WTC11 (cell line): ENCODE measurements around the gene MYL6B. TPM values are rescaled to one million over a fixed set of nuclear protein-coding genes. Genes with fewer than 3 reads are reported as not detected.
A peak's percentile ranks its signal among the peaks of the same experiment; 100 is the strongest.

Experiments
- ATAC-seq: fragments of 200-7000 bp; cut with Tn5 transposase; 2 replicates; pipeline ENCODE4 v1.10.0; 2021; ENCODE audit warnings: mild to moderate bottlenecking, moderate library complexity
- CTCF ChIA-PET: fragments of 300-600 bp; sonication (Branson Sonifier 250); formaldehyde crosslinking; loops from one replicate; lab custom pipeline; 2021; ENCODE audit warnings: antibody characterized with exemption; lab: Charles Lee
- POLR2A ChIA-PET: fragments of 350-600 bp; sonication (Branson Sonifier 250); formaldehyde crosslinking; loops from one replicate; lab custom pipeline; 2021; ENCODE audit warnings: antibody characterized with exemption; lab: Charles Lee
- DNase-seq: peaks from one replicate; pipeline ENCODE4 v3.0.0; 2021; ENCODE audit warnings: low spot score
- H3K27ac Mint-ChIP-seq: 2 replicates; pipeline ENCODE4 v1.8.0; 2021; ENCODE audit warnings: mixed read lengths
- H3K27me3 Mint-ChIP-seq: 2 replicates; pipeline ENCODE4 v1.8.0; 2021; ENCODE audit warnings: low read depth, mild to moderate bottlenecking, moderate library complexity, mixed read lengths
- H3K36me3 Mint-ChIP-seq: 2 replicates; pipeline ENCODE4 v1.8.0; 2021; ENCODE audit warnings: mixed read lengths
- H3K4me1 Mint-ChIP-seq: 2 replicates; pipeline ENCODE4 v1.8.0; 2022; ENCODE audit warnings: mixed read lengths
- H3K4me3 Mint-ChIP-seq: 2 replicates; pipeline ENCODE4 v1.8.0; 2021; ENCODE audit warnings: mild to moderate bottlenecking, moderate library complexity, mixed read lengths
- H3K9me3 Mint-ChIP-seq: 2 replicates; pipeline ENCODE4 v1.8.0; 2021; ENCODE audit warnings: mixed read lengths
- CREB1 ChIP-seq: sonication (generic); formaldehyde crosslinking; IDR thresholded peaks from 2 replicates; pipeline ENCODE4 v1.8.0; 2023; ENCODE audit warnings: mild to moderate bottlenecking, missing genetic modification reagents
- CTCF ChIP-seq: fragments of 200-600 bp; IDR thresholded peaks from 2 replicates; pipeline ENCODE4 v1.8.0; 2022; ENCODE audit warnings: antibody characterized with exemption
- E2F5 ChIP-seq: sonication (generic); formaldehyde crosslinking; IDR thresholded peaks from 2 replicates; pipeline ENCODE4 v1.8.1; 2022; ENCODE audit warnings: mild to moderate bottlenecking, moderate library complexity, missing genetic modification reagents
- FOXJ3 ChIP-seq: sonication (generic); formaldehyde crosslinking; IDR thresholded peaks from 2 replicates; pipeline ENCODE4 v1.9.0; 2021; ENCODE audit warnings: missing genetic modification reagents, mild to moderate bottlenecking, borderline replicate concordance
- GRHL2 ChIP-seq: fragments of 250-450 bp; sonication (Bioruptor Pico); IDR thresholded peaks from 2 replicates; pipeline ENCODE4 v1.8.0; 2022; ENCODE audit warnings: mild to moderate bottlenecking, moderate library complexity; ENCODE audit not compliant: insufficient replicate concordance, severe bottlenecking
- IRF2 ChIP-seq: sonication (generic); formaldehyde crosslinking; IDR thresholded peaks from 2 replicates; pipeline ENCODE4 v1.8.0; 2022; ENCODE audit warnings: low read depth, missing genetic modification reagents, borderline replicate concordance
- NR2C2 ChIP-seq: sonication (generic); formaldehyde crosslinking; IDR thresholded peaks from 2 replicates; pipeline ENCODE4 v1.8.0; 2022; ENCODE audit warnings: mild to moderate bottlenecking, missing genetic modification reagents
- TP53 ChIP-seq: sonication (generic); formaldehyde crosslinking; IDR thresholded peaks from 2 replicates; pipeline ENCODE4 v1.8.1; 2023; ENCODE audit warnings: mild to moderate bottlenecking, missing genetic modification reagents
- ZNF121 ChIP-seq: sonication (generic); formaldehyde crosslinking; IDR thresholded peaks from 2 replicates; pipeline ENCODE4 v1.8.0; 2023; ENCODE audit warnings: missing genetic modification reagents
- ZNF423 ChIP-seq: fragments of 250-450 bp; sonication (Bioruptor Pico); IDR thresholded peaks from 2 replicates; pipeline ENCODE4 v2.1.2; 2022; ENCODE audit warnings: mild to moderate bottlenecking, moderate library complexity
- ZNF532 ChIP-seq: fragments of 250-450 bp; sonication (Bioruptor Pico); IDR thresholded peaks from 2 replicates; pipeline ENCODE4 v1.9.0; 2021; ENCODE audit warnings: mild to moderate bottlenecking, borderline replicate concordance
- total RNA-seq: library from RNA; stranded (reverse); gene quantifications from 3 replicates; pipeline ENCODE4 v1.2.3, GENCODE V29; 2021
- TF ChIP-seq, protein P1 (sequence below): sonication (generic); formaldehyde crosslinking; IDR thresholded peaks from 2 replicates; pipeline ENCODE4 v1.8.0; 2022; ENCODE audit warnings: mild to moderate bottlenecking, missing genetic modification reagents
- TF ChIP-seq, protein P2 (sequence below): sonication (generic); formaldehyde crosslinking; IDR thresholded peaks from 2 replicates; pipeline ENCODE4 v1.8.0; 2023; ENCODE audit warnings: missing genetic modification reagents, mild to moderate bottlenecking, borderline replicate concordance
- TF ChIP-seq, protein P3 (sequence below): sonication (generic); formaldehyde crosslinking; IDR thresholded peaks from 2 replicates; pipeline ENCODE4 v1.8.0; 2023; ENCODE audit warnings: mild to moderate bottlenecking, missing genetic modification reagents

Gene MYL6B
- total RNA-seq, 1 experiment from 2014 or later = 173 TPM

DNA sequence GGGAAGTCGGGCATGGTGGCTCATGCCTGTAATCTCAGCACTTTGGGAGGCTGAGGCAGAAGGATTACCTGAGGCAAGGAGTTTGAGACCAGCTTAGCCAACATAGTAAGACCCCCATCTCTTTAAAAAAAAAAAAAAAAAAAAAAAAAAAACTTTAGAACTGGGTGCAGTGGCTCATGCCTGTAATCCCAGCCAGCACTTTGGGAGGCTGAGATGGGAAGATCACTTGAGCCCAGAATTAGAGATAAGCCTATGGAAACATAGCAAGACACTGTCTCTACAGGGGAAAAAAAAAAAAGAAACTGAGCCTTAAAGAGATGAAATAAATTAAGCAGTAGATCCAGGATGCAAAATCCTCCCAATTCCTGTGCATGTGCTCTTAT, 49.7 kb upstream of the MYL6B start:
- H3K36me3 Mint-ChIP-seq = peaks cover 56% of the 10 kb centered on the region
- no peak overlapping the region for H3K27ac Mint-ChIP-seq

More for the DNA sequence above, 49.7 kb upstream of the MYL6B start:
- ChIA-PET CTCF (interaction anchor here (2.1 kb wide), 1 partner anchor 18 kb away, joined by 7 read pairs; no protein-coding TSS in a partner anchor), POLR2A (no interaction called here)
- ATAC-seq (no peak), DNase-seq (no peak)
- H3K27me3 Mint-ChIP-seq = no peaks in the 10 kb centered on the region
- peaks cover 24% of the 10 kb centered on the region for H3K4me1 Mint-ChIP-seq
- peak overlapping the region; percentile 90; the same call in 1 of the 2 replicates for H3K4me3 Mint-ChIP-seq
- TF ChIP-seq CTCF (no peak), NR2C2 (CRISPR knock-in tag) (no peak), FOXJ3 (CRISPR knock-in tag) (no peak), IRF2 (CRISPR knock-in tag) (no peak), GRHL2 (CRISPR knock-in tag) (no peak), ZNF121 (CRISPR knock-in tag) (no peak), ZNF532 (no peak), E2F5 (CRISPR knock-in tag) (no peak), TP53 (CRISPR knock-in tag) (no peak), ZNF423 (CRISPR knock-in tag) (no peak), CREB1 (no peak)
- TF ChIP-seq, protein P1, sequence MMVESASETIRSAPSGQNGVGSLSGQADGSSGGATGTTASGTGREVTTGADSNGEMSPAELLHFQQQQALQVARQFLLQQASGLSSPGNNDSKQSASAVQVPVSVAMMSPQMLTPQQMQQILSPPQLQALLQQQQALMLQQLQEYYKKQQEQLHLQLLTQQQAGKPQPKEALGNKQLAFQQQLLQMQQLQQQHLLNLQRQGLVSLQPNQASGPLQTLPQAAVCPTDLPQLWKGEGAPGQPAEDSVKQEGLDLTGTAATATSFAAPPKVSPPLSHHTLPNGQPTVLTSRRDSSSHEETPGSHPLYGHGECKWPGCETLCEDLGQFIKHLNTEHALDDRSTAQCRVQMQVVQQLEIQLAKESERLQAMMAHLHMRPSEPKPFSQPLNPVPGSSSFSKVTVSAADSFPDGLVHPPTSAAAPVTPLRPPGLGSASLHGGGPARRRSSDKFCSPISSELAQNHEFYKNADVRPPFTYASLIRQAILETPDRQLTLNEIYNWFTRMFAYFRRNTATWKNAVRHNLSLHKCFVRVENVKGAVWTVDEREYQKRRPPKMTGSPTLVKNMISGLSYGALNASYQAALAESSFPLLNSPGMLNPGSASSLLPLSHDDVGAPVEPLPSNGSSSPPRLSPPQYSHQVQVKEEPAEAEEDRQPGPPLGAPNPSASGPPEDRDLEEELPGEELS (CRISPR knock-in tag) = no peak
- TF ChIP-seq, protein P2, sequence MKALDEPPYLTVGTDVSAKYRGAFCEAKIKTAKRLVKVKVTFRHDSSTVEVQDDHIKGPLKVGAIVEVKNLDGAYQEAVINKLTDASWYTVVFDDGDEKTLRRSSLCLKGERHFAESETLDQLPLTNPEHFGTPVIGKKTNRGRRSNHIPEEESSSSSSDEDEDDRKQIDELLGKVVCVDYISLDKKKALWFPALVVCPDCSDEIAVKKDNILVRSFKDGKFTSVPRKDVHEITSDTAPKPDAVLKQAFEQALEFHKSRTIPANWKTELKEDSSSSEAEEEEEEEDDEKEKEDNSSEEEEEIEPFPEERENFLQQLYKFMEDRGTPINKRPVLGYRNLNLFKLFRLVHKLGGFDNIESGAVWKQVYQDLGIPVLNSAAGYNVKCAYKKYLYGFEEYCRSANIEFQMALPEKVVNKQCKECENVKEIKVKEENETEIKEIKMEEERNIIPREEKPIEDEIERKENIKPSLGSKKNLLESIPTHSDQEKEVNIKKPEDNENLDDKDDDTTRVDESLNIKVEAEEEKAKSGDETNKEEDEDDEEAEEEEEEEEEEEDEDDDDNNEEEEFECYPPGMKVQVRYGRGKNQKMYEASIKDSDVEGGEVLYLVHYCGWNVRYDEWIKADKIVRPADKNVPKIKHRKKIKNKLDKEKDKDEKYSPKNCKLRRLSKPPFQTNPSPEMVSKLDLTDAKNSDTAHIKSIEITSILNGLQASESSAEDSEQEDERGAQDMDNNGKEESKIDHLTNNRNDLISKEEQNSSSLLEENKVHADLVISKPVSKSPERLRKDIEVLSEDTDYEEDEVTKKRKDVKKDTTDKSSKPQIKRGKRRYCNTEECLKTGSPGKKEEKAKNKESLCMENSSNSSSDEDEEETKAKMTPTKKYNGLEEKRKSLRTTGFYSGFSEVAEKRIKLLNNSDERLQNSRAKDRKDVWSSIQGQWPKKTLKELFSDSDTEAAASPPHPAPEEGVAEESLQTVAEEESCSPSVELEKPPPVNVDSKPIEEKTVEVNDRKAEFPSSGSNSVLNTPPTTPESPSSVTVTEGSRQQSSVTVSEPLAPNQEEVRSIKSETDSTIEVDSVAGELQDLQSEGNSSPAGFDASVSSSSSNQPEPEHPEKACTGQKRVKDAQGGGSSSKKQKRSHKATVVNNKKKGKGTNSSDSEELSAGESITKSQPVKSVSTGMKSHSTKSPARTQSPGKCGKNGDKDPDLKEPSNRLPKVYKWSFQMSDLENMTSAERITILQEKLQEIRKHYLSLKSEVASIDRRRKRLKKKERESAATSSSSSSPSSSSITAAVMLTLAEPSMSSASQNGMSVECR (CRISPR knock-in tag) = no peak
- TF ChIP-seq, protein P3, sequence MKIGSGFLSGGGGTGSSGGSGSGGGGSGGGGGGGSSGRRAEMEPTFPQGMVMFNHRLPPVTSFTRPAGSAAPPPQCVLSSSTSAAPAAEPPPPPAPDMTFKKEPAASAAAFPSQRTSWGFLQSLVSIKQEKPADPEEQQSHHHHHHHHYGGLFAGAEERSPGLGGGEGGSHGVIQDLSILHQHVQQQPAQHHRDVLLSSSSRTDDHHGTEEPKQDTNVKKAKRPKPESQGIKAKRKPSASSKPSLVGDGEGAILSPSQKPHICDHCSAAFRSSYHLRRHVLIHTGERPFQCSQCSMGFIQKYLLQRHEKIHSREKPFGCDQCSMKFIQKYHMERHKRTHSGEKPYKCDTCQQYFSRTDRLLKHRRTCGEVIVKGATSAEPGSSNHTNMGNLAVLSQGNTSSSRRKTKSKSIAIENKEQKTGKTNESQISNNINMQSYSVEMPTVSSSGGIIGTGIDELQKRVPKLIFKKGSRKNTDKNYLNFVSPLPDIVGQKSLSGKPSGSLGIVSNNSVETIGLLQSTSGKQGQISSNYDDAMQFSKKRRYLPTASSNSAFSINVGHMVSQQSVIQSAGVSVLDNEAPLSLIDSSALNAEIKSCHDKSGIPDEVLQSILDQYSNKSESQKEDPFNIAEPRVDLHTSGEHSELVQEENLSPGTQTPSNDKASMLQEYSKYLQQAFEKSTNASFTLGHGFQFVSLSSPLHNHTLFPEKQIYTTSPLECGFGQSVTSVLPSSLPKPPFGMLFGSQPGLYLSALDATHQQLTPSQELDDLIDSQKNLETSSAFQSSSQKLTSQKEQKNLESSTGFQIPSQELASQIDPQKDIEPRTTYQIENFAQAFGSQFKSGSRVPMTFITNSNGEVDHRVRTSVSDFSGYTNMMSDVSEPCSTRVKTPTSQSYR (CRISPR knock-in tag) = no peak
- no peaks in the 10 kb centered on the region for H3K9me3 Mint-ChIP-seq
